ENCODE results near the gene WNK2. TPM values are rescaled to one million over a fixed set of nuclear protein-coding genes. Genes with fewer than 3 reads are reported as not detected.
A peak's percentile ranks its signal among the peaks of the same experiment; 100 is the strongest.

The WNK2 gene
- total and polyA plus RNA-seq, 5 donors: 167 to 322 (median 246) TPM

GRCh38 chr9:93287593-93287992 lies 103.7 kb downstream of the WNK2 start:
- DNase-seq (no peak), ATAC-seq (no peak)
- H3K9me3 ChIP-seq (ENCODE audit: control insufficient read depth, low read length): no peaks in the 10 kb centered on the region
- no peaks in the 10 kb centered on the region for H3K27me3 ChIP-seq (ENCODE audit: control insufficient read depth, insufficient read depth)
- no peak overlapping the region for H3K4me3 ChIP-seq (ENCODE audit: low read length)
- intact Hi-C loops (cut with DNase I): no loop called here
- H3K27ac ChIP-seq (ENCODE audit: low read length): no peak overlapping the region
- 80% methylated on average over 5 of the region's 5 CpGs for WGBS
- no peaks in the 10 kb centered on the region for H3K4me1 ChIP-seq (ENCODE audit: control insufficient read depth, insufficient read depth, low read length)

DNA sequence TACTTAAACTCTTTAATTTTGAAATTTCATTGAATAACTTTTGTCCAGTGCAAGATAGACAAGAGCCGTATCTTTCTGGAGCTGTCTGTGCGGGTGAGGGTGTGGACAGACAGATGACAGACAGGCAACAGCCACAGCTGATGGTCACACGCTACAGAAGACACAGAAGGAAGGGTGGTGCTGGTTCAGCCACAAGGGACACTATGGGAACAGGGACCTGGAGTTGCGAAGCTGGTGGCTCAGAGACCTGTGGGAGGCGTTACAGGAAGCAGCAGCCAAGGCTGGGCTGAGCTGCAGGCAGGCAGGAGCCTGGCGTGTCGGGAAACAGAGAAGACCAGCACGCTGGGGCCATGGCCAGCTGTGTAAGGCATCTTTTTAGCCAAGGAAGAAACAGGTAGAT lies 104.4 kb downstream of the WNK2 start:
- Histone ChIP-seq H3K9me3 (ENCODE audit: control insufficient read depth, low read length) (no peaks in the 10 kb centered on the region), H3K4me1 (ENCODE audit: control insufficient read depth, insufficient read depth, low read length) (no peaks in the 10 kb centered on the region), H3K4me3 (ENCODE audit: low read length) (no peak overlapping the region), H3K27ac (ENCODE audit: low read length) (no peak overlapping the region), H3K27me3 (ENCODE audit: control insufficient read depth, insufficient read depth) (no peaks in the 10 kb centered on the region)
- 45% methylated on average over 8 of the region's 8 CpGs for WGBS
- peak in 1 of 3 donors; percentile 32 for DNase-seq
- intact Hi-C loops (cut with DNase I): no loop called here
- ATAC-seq: peak; percentile 18 to 42

- intact Hi-C loops (cut with DNase I): no loop called here
- no peaks in the 10 kb centered on the region for H3K27me3 ChIP-seq (ENCODE audit: control insufficient read depth, insufficient read depth)
- WGBS: 77% methylated on average over 32 of the region's 32 CpGs
- H3K9me3 ChIP-seq (ENCODE audit: control insufficient read depth, low read length): no peaks in the 10 kb centered on the region
- ATAC-seq (peak; percentile 25 to 28), DNase-seq (peak in 1 of 3 donors; percentile 62)
- no peak overlapping the region for H3K27ac ChIP-seq (ENCODE audit: low read length)
- H3K4me1 ChIP-seq (ENCODE audit: control insufficient read depth, insufficient read depth, low read length): no peaks in the 10 kb centered on the region
- no peak overlapping the region for H3K4me3 ChIP-seq (ENCODE audit: low read length)
Measured at GRCh38 chr9:93288891-93289883, 105.2 kb downstream of the WNK2 start.

GRCh38 chr9:93290495-93291434 lies 106.8 kb downstream of the WNK2 start:
- 77% methylated on average over 21 of the region's 21 CpGs for WGBS
- Histone ChIP-seq H3K4me1 (ENCODE audit: control insufficient read depth, insufficient read depth, low read length) (no peaks in the 10 kb centered on the region), H3K27ac (ENCODE audit: low read length) (no peak overlapping the region), H3K4me3 (ENCODE audit: low read length) (no peak overlapping the region), H3K27me3 (ENCODE audit: control insufficient read depth, insufficient read depth) (no peaks in the 10 kb centered on the region), H3K9me3 (ENCODE audit: control insufficient read depth, low read length) (no peaks in the 10 kb centered on the region)
- intact Hi-C loops (cut with DNase I): no loop called here
- ATAC-seq: no peak
- DNase-seq: no peak

GRCh38 chr9:93291536-93292287 lies 107.8 kb downstream of the WNK2 start:
- Histone ChIP-seq H3K27me3 (ENCODE audit: control insufficient read depth, insufficient read depth) (no peaks in the 10 kb centered on the region), H3K4me1 (ENCODE audit: control insufficient read depth, insufficient read depth, low read length) (no peaks in the 10 kb centered on the region), H3K4me3 (ENCODE audit: low read length) (no peak overlapping the region), H3K9me3 (ENCODE audit: control insufficient read depth, low read length) (no peaks in the 10 kb centered on the region), H3K27ac (ENCODE audit: low read length) (no peak overlapping the region)
- 74% methylated on average over 19 of the region's 19 CpGs for WGBS
- DNase-seq (no peak), ATAC-seq (no peak)
- intact Hi-C loops (cut with DNase I): no loop called here

- H3K4me3 ChIP-seq (ENCODE audit: low read length): no peak overlapping the region
- intact Hi-C loops (cut with DNase I): no loop called here
- no peaks in the 10 kb centered on the region for H3K9me3 ChIP-seq (ENCODE audit: control insufficient read depth, low read length)
- H3K27me3 ChIP-seq (ENCODE audit: control insufficient read depth, insufficient read depth): no peaks in the 10 kb centered on the region
- DNase-seq (no peak), ATAC-seq (no peak)
- no peaks in the 10 kb centered on the region for H3K4me1 ChIP-seq (ENCODE audit: control insufficient read depth, insufficient read depth, low read length)
- H3K27ac ChIP-seq (ENCODE audit: low read length): no peak overlapping the region
- WGBS: 75% methylated on average over 10 of the region's 10 CpGs
Measured at GRCh38 chr9:93292288-93292615, 108.3 kb downstream of the WNK2 start.

DNA sequence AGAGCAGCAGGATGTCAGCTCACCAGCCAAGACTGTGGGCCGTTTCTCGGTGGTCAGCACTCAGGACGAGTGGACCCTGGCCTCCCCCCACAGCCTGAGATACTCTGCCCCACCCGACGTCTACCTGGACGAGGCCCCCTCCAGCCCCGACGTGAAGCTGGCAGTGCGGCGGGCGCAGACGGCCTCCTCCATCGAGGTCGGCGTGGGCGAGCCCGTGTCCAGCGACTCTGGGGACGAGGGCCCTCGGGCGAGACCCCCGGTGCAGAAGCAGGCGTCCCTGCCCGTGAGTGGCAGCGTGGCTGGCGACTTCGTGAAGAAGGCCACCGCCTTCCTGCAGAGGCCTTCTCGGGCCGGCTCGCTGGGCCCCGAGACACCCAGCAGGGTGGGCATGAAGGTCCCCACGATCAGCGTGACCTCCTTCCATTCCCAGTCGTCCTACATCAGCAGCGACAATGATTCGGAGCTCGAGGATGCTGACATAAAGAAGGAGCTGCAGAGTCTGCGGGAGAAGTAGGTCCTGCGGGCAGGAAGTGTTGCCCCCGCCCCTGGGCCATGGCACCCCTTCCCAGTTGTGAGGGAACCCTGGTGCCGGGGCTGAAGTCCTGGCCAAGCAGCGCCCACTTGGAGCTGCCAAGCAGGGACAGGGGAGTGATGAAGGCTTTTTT lies 108.9 kb downstream of the WNK2 start:
- Histone ChIP-seq H3K4me3 (ENCODE audit: low read length) (no peak overlapping the region), H3K27ac (ENCODE audit: low read length) (no peak overlapping the region), H3K27me3 (ENCODE audit: control insufficient read depth, insufficient read depth) (no peaks in the 10 kb centered on the region), H3K9me3 (ENCODE audit: control insufficient read depth, low read length) (no peaks in the 10 kb centered on the region), H3K4me1 (ENCODE audit: control insufficient read depth, insufficient read depth, low read length) (no peaks in the 10 kb centered on the region)
- WGBS: 92% methylated on average over 43 of the region's 43 CpGs
- intact Hi-C loops (cut with DNase I): no loop called here
- ATAC-seq (no peak), DNase-seq (peak in 1 of 3 donors; percentile 57)

DNA sequence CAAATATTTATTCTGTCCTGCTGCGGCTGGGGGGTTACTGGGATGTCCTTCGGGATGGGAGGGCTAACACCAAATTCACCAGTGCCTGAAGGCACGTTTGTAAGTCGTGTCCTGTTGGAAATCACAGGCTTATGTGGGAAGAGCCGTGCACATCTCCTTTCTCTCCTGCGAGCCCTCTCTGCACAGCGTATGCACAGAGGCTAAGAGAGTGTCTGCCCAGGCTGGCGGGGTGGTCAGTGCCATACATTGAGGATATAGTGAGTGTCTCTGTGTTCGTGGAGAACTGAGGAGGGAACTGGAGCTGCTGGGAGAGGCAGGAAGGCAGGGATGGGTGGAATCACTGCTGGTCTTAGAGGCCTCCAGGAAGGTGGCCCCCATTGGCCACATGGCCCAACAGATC lies 110.1 kb downstream of the WNK2 start:
- Histone ChIP-seq H3K27ac (ENCODE audit: low read length) (no peak overlapping the region), H3K9me3 (ENCODE audit: control insufficient read depth, low read length) (no peaks in the 10 kb centered on the region), H3K4me1 (ENCODE audit: control insufficient read depth, insufficient read depth, low read length) (no peaks in the 10 kb centered on the region), H3K27me3 (ENCODE audit: control insufficient read depth, insufficient read depth) (no peaks in the 10 kb centered on the region), H3K4me3 (ENCODE audit: low read length) (no peak overlapping the region)
- no peak for ATAC-seq
- intact Hi-C loops (cut with DNase I): no loop called here
- DNase-seq: no peak
- WGBS: 84% methylated on average over 9 of the region's 9 CpGs

DNA sequence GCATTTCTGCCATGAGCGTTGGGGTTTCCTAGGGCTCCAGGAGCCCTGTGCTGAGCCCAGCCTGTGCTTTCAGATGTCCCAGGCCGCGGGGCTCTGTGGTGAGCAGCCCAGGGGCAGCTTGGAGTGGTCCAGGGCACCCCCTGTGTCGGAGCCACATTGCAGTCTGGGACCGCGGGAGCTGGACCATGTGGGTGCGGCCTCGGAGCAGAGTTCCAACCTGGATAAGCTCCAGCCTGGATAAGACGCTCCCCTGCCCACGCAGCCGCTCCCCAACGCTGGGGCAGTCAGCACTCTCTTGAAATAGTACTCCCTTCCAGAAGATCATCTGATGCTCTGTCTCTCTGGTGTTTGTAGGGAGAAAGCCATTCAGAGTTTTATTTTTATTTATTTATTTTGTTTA lies 111.1 kb downstream of the WNK2 start:
- H3K4me1 ChIP-seq (ENCODE audit: control insufficient read depth, insufficient read depth, low read length): no peaks in the 10 kb centered on the region
- intact Hi-C loops (cut with DNase I): no loop called here
- H3K4me3 ChIP-seq (ENCODE audit: low read length): no peak overlapping the region
- 27% methylated on average over 12 of the region's 12 CpGs for WGBS
- DNase-seq (peak in 2 of 3 donors; percentile 65 to 69), ATAC-seq (peak; percentile 61 to 68)
- H3K27me3 ChIP-seq (ENCODE audit: control insufficient read depth, insufficient read depth): no peaks in the 10 kb centered on the region
- no peak overlapping the region for H3K27ac ChIP-seq (ENCODE audit: low read length)
- H3K9me3 ChIP-seq (ENCODE audit: control insufficient read depth, low read length): no peaks in the 10 kb centered on the region

GRCh38 chr9:93295456-93296076 lies 111.6 kb downstream of the WNK2 start:
- 59% methylated on average over 2 of the region's 2 CpGs for WGBS
- H3K27me3 ChIP-seq (ENCODE audit: control insufficient read depth, insufficient read depth): no peaks in the 10 kb centered on the region
- no peak overlapping the region for H3K27ac ChIP-seq (ENCODE audit: low read length)
- no peaks in the 10 kb centered on the region for H3K4me1 ChIP-seq (ENCODE audit: control insufficient read depth, insufficient read depth, low read length)
- ATAC-seq: no peak
- H3K4me3 ChIP-seq (ENCODE audit: low read length): no peak overlapping the region
- DNase-seq: no peak
- intact Hi-C loops (cut with DNase I): no loop called here
- H3K9me3 ChIP-seq (ENCODE audit: control insufficient read depth, low read length): no peaks in the 10 kb centered on the region
